ENCODE measurements around the gene ACAP3. TPM values are rescaled to one million over a fixed set of nuclear protein-coding genes. Genes with fewer than 3 reads are reported as not detected.

The ACAP3 gene
- polyA plus RNA-seq, 2 of the 4 experiments (the other 2 are of a cell fraction): 6.6 to 24.2 TPM

DNA sequence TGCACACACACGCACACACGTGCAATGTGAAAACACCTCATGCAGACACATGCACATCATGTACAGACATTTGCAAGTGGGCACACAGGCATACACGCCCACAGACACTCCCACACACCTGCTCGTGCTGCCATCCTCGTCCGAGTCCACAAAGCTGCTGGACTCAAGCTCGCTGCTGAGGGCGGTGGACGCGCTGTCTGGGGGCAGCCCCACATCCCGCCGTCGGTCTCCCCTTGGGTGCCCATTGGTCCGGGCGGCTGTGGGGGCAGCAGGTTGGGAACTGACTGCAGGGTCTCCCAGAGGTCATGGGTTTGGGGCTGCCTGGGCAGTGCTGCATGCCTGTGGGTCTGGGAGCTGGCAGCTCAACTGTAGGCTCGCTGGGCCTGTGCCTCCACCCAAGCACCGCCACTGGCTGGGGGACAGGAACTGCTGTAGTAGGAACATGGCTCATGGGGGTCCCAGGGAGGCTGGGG is 33.9 kb upstream of the ACAP3 start:
- ATAC-seq (no peak), DNase-seq (ENCODE audit: low read depth in 1 of 2, low spot score in 1 of 2) (no peak), FAIRE-seq (no peak)
- Histone ChIP-seq H3K27ac (no peak overlapping the region), H3K4me1 (peaks cover 36% of the 10 kb centered on the region), H3K9me3 (no peaks in the 10 kb centered on the region), H3K4me3 (no peak overlapping the region), H3K4me2 (no peak overlapping the region)
- CTCF ChIA-PET: no interaction called here
- TF ChIP-seq HOXB5 (CRISPR knock-in tag; IDR thresholded peaks at IDR 0.05) (no peak), ZNF302 (CRISPR knock-in tag; IDR thresholded peaks at IDR 0.05) (no peak), POLR2A (IDR thresholded peaks at IDR 0.05; ENCODE audit: low read length) (no peak), HOXA7 (CRISPR knock-in tag; IDR thresholded peaks at IDR 0.05) (no peak), NFE2L2 (conservative IDR thresholded peaks at IDR 0.05; ENCODE audit: low read length) (no peak)
- 93% methylated on average over 7 of the region's 17 CpGs for WGBS (ENCODE audit: missing lambda C conversion rate)
- POLR2A ChIA-PET: no interaction called here

DNA sequence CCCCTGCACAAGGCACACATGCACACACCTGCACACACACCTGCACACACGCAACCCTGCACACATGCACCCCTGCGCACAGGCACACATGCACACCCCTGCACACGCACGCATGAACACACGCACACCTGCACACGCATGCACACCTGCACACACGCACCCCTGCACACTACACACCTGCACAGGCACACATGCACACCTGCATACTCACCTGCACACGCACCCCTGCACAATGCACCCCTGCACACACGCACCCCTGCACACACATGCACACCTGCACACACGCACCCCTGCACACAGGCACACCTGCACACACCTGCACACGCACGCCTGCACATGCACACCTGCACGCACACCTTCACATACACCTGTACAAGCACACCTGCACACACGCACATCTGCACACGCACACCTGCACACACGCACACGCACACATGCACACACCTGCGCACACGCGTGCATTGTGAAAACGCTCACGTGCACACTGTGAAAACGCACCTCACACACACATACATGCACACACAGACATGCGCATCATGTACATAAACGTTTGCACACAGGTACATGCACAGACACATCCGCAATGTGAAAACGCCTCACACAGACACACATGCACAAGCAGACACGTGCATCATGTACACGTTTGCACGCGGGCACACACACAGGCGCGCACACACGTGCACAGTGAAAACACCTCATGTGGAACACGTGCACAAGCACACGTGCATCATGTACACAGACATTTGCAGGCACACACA is 33.2 kb upstream of the ACAP3 start:
- DNase-seq (ENCODE audit: low read depth in 1 of 2, low spot score in 1 of 2) (no peak), FAIRE-seq (no peak), ATAC-seq (no peak)
- Histone ChIP-seq H3K4me3 (no peak overlapping the region), H3K4me2 (no peak overlapping the region), H3K4me1 (peaks cover 30% of the 10 kb centered on the region), H3K9me3 (no peaks in the 10 kb centered on the region), H3K27ac (no peak overlapping the region)
- CTCF ChIA-PET: no interaction called here
- 90% methylated on average over 28 of the region's 36 CpGs for WGBS (ENCODE audit: missing lambda C conversion rate)
- POLR2A ChIA-PET: no interaction called here
- TF ChIP-seq EP300 (IDR thresholded peaks at IDR 0.05) (no peak), FOSB (CRISPR knock-in tag; IDR thresholded peaks at IDR 0.05) (no peak), CEBPB (IDR thresholded peaks at IDR 0.05) (no peak), ZC3H11A (IDR thresholded peaks at IDR 0.05) (no peak), SMC3 (IDR thresholded peaks at IDR 0.05) (no peak), HDAC2 (IDR thresholded peaks at IDR 0.05) (no peak)
- TF ChIP-seq, protein P1, sequence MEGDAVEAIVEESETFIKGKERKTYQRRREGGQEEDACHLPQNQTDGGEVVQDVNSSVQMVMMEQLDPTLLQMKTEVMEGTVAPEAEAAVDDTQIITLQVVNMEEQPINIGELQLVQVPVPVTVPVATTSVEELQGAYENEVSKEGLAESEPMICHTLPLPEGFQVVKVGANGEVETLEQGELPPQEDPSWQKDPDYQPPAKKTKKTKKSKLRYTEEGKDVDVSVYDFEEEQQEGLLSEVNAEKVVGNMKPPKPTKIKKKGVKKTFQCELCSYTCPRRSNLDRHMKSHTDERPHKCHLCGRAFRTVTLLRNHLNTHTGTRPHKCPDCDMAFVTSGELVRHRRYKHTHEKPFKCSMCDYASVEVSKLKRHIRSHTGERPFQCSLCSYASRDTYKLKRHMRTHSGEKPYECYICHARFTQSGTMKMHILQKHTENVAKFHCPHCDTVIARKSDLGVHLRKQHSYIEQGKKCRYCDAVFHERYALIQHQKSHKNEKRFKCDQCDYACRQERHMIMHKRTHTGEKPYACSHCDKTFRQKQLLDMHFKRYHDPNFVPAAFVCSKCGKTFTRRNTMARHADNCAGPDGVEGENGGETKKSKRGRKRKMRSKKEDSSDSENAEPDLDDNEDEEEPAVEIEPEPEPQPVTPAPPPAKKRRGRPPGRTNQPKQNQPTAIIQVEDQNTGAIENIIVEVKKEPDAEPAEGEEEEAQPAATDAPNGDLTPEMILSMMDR (IDR thresholded peaks at IDR 0.05): no peak

DNA sequence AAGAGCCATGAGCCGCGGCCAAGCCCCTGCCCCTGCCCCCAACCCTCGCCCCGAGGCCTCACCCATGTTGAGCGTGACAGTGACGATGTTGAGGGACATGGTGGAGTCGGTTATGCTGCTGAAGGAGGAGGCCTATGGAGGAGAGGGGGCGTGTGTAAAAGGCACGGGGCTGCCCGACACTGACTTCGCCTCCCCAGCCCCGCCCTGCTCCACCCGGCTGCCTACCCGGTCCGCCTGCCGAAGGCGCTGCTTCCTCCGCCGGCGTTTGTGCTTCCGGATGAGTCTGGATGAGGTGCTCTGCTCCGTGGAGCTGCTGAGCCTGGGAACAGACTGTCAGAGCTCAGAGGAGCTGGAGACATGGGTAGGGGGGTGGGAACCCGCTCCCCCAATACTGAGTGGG is 32.5 kb upstream of the ACAP3 start:
- DNase-seq (ENCODE audit: low read depth in 1 of 2, low spot score in 1 of 2): no peak

DNA sequence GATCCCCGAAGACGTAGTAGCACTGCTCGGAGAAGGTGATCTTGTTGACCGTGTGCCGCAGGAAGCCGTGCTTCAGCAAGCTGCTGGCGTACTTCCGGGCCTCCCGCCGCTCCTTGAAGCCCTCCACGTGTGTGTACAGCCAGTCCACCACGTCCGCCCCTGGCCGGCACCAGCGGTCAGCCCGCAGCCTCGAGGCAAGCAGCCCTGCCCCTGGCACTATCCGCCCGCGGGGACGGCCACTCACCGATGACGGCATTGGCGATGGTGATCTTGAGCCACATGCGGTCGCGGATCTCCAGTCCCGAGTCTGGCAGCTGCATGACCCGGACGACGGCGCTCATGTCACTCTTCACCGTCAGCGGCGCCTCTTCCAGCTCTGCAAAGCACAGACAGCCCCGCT is 30.5 kb upstream of the ACAP3 start:
- ChIA-PET POLR2A (no interaction called here), CTCF (interaction anchor here (0.9 kb wide), 1 partner anchor 34 kb away, joined by 3 read pairs; no protein-coding TSS in a partner anchor)
- ATAC-seq: no peak
- no peak for FAIRE-seq
- no peak overlapping the region for H3K4me3 ChIP-seq
- H3K4me2 ChIP-seq: no peak overlapping the region
- no peak for DNase-seq (ENCODE audit: low read depth in 1 of 2, low spot score in 1 of 2)
- 96% methylated on average over 32 of the region's 36 CpGs for WGBS (ENCODE audit: missing lambda C conversion rate)
- no peaks in the 10 kb centered on the region for H3K9me3 ChIP-seq
- H3K27ac ChIP-seq: no peak overlapping the region
- TF ChIP-seq NPAS2 (CRISPR knock-in tag; IDR thresholded peaks at IDR 0.05; ENCODE audit: borderline replicate concordance) (no peak), BHLHE40 (IDR thresholded peaks at IDR 0.05; ENCODE audit: low read depth, low read length) (no peak), POLR2A (IDR thresholded peaks at IDR 0.05; ENCODE audit: low read length) (no peak), JUN (IDR thresholded peaks at IDR 0.05) (no peak)
- peaks cover 3% of the 10 kb centered on the region; the same call in 2 of the 3 replicates for H3K4me1 ChIP-seq

More for the DNA sequence above, 32.5 kb upstream of the ACAP3 start:
- Histone ChIP-seq H3K9me3 (no peaks in the 10 kb centered on the region), H3K4me1 (peaks cover 22% of the 10 kb centered on the region), H3K27ac (no peak overlapping the region), H3K4me3 (no peak overlapping the region), H3K4me2 (no peak overlapping the region)
- 91% methylated on average over 18 of the region's 23 CpGs for WGBS (ENCODE audit: missing lambda C conversion rate)
- TF ChIP-seq ZNF302 (CRISPR knock-in tag; IDR thresholded peaks at IDR 0.05) (no peak), EHMT2 (IDR thresholded peaks at IDR 0.05; ENCODE audit: low read depth) (no peak)
- FAIRE-seq: no peak
- ATAC-seq: no peak
- POLR2A ChIA-PET: no interaction called here
- CTCF ChIA-PET: interaction anchor here (1.0 kb wide), 1 partner anchor 32 kb away, joined by 4 read pairs; no protein-coding TSS in a partner anchor

DNA sequence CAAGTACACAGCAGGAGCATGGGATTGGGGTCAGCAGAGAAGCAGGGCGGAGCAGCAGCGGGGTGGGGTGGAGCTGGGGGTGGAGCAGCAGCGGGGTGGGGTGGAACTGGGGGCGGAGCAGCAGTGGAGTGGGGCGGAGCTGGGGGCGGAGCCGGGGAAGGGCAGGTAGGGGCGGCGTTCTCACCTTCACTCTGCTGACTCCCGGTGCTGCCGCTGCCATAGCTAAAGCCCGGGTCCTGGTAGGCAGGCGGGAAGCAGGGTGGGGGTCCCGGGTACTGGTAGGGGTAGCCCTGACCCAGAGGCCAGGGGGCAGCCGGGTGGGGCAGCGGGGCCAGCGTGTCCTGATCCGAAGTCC is 30.0 kb upstream of the ACAP3 start:
- Histone ChIP-seq H3K9me3 (no peaks in the 10 kb centered on the region), H3K4me3 (no peak overlapping the region), H3K4me2 (no peak overlapping the region), H3K27ac (no peak overlapping the region), H3K4me1 (no peaks in the 10 kb centered on the region)
- ATAC-seq (peak in 1 of 2 experiments; percentile 75; a peak in 3 of 6 replicates), FAIRE-seq (no peak), DNase-seq (ENCODE audit: low read depth in 1 of 2, low spot score in 1 of 2) (no peak)
- ChIA-PET CTCF (interaction anchor here (0.9 kb wide), 1 partner anchor 35 kb away, joined by 3 read pairs; no protein-coding TSS in a partner anchor), POLR2A (no interaction called here)
- TF ChIP-seq MYC (IDR thresholded peaks at IDR 0.05; ENCODE audit: borderline replicate concordance, low read length) (no peak), FOSL2 (IDR thresholded peaks at IDR 0.05) (no peak), FOSL2 (CRISPR knock-in tag; IDR thresholded peaks at IDR 0.05) (no peak), TP53 (CRISPR knock-in tag; IDR thresholded peaks at IDR 0.05) (no peak), FOSB (CRISPR knock-in tag; IDR thresholded peaks at IDR 0.05) (no peak), POLR2AphosphoS2 (conservative IDR thresholded peaks at IDR 0.05; ENCODE audit: low read length) (no peak), GATA3 (IDR thresholded peaks at IDR 0.05; ENCODE audit: borderline replicate concordance) (no peak), ZFP36 (IDR thresholded peaks at IDR 0.05; ENCODE audit: borderline replicate concordance, partially characterized antibody) (no peak), POLR2A (IDR thresholded peaks at IDR 0.05; ENCODE audit: low read length) (no peak)
- TF ChIP-seq, protein P2, sequence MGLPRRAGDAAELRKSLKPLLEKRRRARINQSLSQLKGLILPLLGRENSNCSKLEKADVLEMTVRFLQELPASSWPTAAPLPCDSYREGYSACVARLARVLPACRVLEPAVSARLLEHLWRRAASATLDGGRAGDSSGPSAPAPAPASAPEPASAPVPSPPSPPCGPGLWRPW (IDR thresholded peaks at IDR 0.05): no peak
- WGBS (ENCODE audit: missing lambda C conversion rate): no CpG with 5 or more reads among the region's 18 CpGs
